SK-N-SH (cell line): ENCODE results near the gene DPM2. TPM values are rescaled to one million over a fixed set of nuclear protein-coding genes. Genes with fewer than 3 reads are reported as not detected.

Source experiments
- CTCF ChIA-PET: fragments of 300-600, 350-600 bp; formaldehyde crosslinking; extraction: SDS; loops from one replicate; lab custom pipeline; 2021; lab: Yijun Ruan, JAX
- POLR2A ChIA-PET: fragments of 350-600 bp; sonication (Branson Sonifier 250); formaldehyde crosslinking; extraction: SDS; loops from one replicate; lab custom pipeline; 2020; ENCODE audit warnings: antibody characterized with exemption, inconsistent platforms; lab: Yijun Ruan, JAX
- DNase-seq: peaks from one replicate; pipeline ENCODE4 v3.0.0; 2012
- H2AFZ ChIP-seq: fragments of 200-600 bp; sonication (generic); 2 replicates; pipeline ENCODE4 v1.8.1; 2016; ENCODE audit warnings: antibody characterized with exemption, mild to moderate bottlenecking, low read depth
- H3F3A ChIP-seq: fragments of 200-600 bp; sonication (generic); replicated peaks from 2 replicates; pipeline ENCODE3; 2016; ENCODE audit warnings: antibody characterized with exemption, mild to moderate bottlenecking; ENCODE audit not compliant: insufficient read depth
- H3K27ac ChIP-seq, 2 experiments: fragments of 200-500 bp in 1 of 2; fragments of 200-600 bp in 1 of 2; sonication (Bioruptor generic) in 1 of 2; sonication (generic), shearing (Covaris generic) in 1 of 2; 2 replicates each; pipeline versions ENCODE4 v1.5.1 to v1.6.1; 2014 to 2016; ENCODE audit warnings: low read depth in 2 of 2, inconsistent platforms in 1 of 2, low read length in 1 of 2, mild to moderate bottlenecking in 1 of 2, mixed read lengths in 1 of 2
- H3K27me3 ChIP-seq: fragments of 200-600 bp; sonication (generic), shearing (Covaris generic); 2 replicates; pipeline ENCODE4 v1.6.1; 2016; ENCODE audit warnings: mixed run types; ENCODE audit not compliant: insufficient read depth
- H3K36me3 ChIP-seq, 2 experiments: fragments of 200-500 bp in 1 of 2; fragments of 200-600 bp in 1 of 2; sonication (Bioruptor generic) in 1 of 2; sonication (generic) in 1 of 2; replicated peaks in 1 of 2; 2 replicates each; pipeline versions ENCODE3 to v1.5.1; 2014 to 2016; ENCODE audit warnings: low read length in 1 of 2, mild to moderate bottlenecking in 1 of 2; ENCODE audit not compliant: insufficient read depth in 2 of 2, control insufficient read depth in 1 of 2
- H3K4me1 ChIP-seq, 2 experiments: fragments of 200-500 bp in 1 of 2; fragments of 200-600 bp in 1 of 2; sonication (Bioruptor generic) in 1 of 2; sonication (generic), shearing (Covaris generic) in 1 of 2; 2 replicates each; pipeline versions ENCODE4 v1.5.1 to v1.6.1; 2014 to 2016; ENCODE audit warnings: low read depth in 1 of 2, low read length in 1 of 2, mixed run types in 1 of 2; ENCODE audit not compliant: insufficient read depth in 2 of 2, control insufficient read depth in 1 of 2
- H3K4me2 ChIP-seq: fragments of 200-600 bp; sonication (generic), shearing (Covaris generic); 2 replicates; pipeline ENCODE4 v1.6.1; 2017; ENCODE audit warnings: mixed run types
- H3K4me3 ChIP-seq, 2 experiments: fragments of 200-500 bp in 1 of 2; fragments of 200-600 bp in 1 of 2; sonication (Bioruptor generic) in 1 of 2; sonication (generic), shearing (Covaris generic) in 1 of 2; 2 replicates each; pipeline versions ENCODE4 v1.5.1 to v1.8.1; 2014 to 2016; ENCODE audit warnings: low read depth in 2 of 2, inconsistent platforms in 1 of 2, low read length in 1 of 2, mild to moderate bottlenecking in 1 of 2, mixed read lengths in 1 of 2, moderate library complexity in 1 of 2
- H3K79me2 ChIP-seq: fragments of 200-600 bp; sonication (generic); 2 replicates; pipeline ENCODE4 v1.8.1; 2017; ENCODE audit warnings: mild to moderate bottlenecking; ENCODE audit not compliant: insufficient read depth
- H3K9ac ChIP-seq: fragments of 200-600 bp; sonication (generic); 2 replicates; pipeline ENCODE4 v1.6.1; 2017; ENCODE audit warnings: mixed run types
- H3K9me2 ChIP-seq: fragments of 200-600 bp; sonication (generic); 2 replicates; pipeline ENCODE4 v1.6.1; 2017; ENCODE audit warnings: mixed run types
- H3K9me3 ChIP-seq: fragments of 200-600 bp; sonication (generic); 2 replicates; pipeline ENCODE4 v1.6.1; 2017; ENCODE audit warnings: mixed run types, mild to moderate bottlenecking, moderate library complexity
- H4K20me1 ChIP-seq: fragments of 200-600 bp; sonication (generic); 2 replicates; pipeline ENCODE4 v1.6.1; 2017; ENCODE audit warnings: mild to moderate bottlenecking, mixed run types; ENCODE audit not compliant: insufficient read depth
- ELF1 ChIP-seq: IDR thresholded peaks from 2 replicates; pipeline ENCODE4 v1.4.0; 2012
- FOXJ3 ChIP-seq: sonication (generic); formaldehyde crosslinking; IDR thresholded peaks from 2 replicates; pipeline ENCODE4 v1.5.1; 2020; ENCODE audit warnings: mild to moderate bottlenecking, missing genetic modification reagents
- FOXM1 ChIP-seq: IDR thresholded peaks from 2 replicates; pipeline ENCODE4 v1.4.0; 2012; ENCODE audit warnings: low read depth, mild to moderate bottlenecking
- MAX ChIP-seq: IDR thresholded peaks from 2 replicates; pipeline ENCODE4 v1.4.0; 2012; ENCODE audit warnings: low read depth
- MEF2A ChIP-seq: IDR thresholded peaks from 2 replicates; pipeline ENCODE4 v1.4.0; 2012; ENCODE audit warnings: low read depth, borderline replicate concordance
- NRF1 ChIP-seq: IDR thresholded peaks from 2 replicates; pipeline ENCODE4 v1.6.1; 2012; ENCODE audit warnings: low read depth, mild to moderate bottlenecking, low read length
- RCOR1 ChIP-seq: fragments of 150-350 bp; IDR thresholded peaks from 2 replicates; pipeline ENCODE4 v1.6.1; 2017; ENCODE audit warnings: antibody characterized with exemption, low read length
- TEAD4 ChIP-seq: IDR thresholded peaks from 2 replicates; pipeline ENCODE4 v1.4.0; 2012; ENCODE audit warnings: mild to moderate bottlenecking, borderline replicate concordance; ENCODE audit not compliant: insufficient read depth
- USF1 ChIP-seq: IDR thresholded peaks from 2 replicates; pipeline ENCODE4 v1.4.0; 2012; ENCODE audit warnings: low read depth, borderline replicate concordance
- YY1 ChIP-seq: IDR thresholded peaks from 2 replicates; pipeline ENCODE4 v1.4.0; 2012; ENCODE audit warnings: low read depth, mild to moderate bottlenecking
- WGBS: methylation state at CpG from one replicate; pipeline ENCODE4 v1.1.6; 2017; ENCODE audit warnings: low lambda C conversion rate; 5-methylcytosine and 5-hydroxymethylcytosine counted together
- polyA plus RNA-seq, 3 experiments: library from polyadenylated mRNA; depleted of rRNA; stranded (reverse); fragments of >200 nt; gene quantifications; 2 replicates each; pipeline ENCODE4 v1.2.3, GENCODE V29; 2012
- TF ChIP-seq, protein P1 (sequence below): IDR thresholded peaks from 2 replicates; pipeline ENCODE4 v1.4.0; 2012; ENCODE audit warnings: low read depth, borderline replicate concordance

The DPM2 gene
- polyA plus RNA-seq, 1 of the 3 experiments (the other 2 are of a cell fraction): 106 TPM

- Histone ChIP-seq H3K27ac (no peak overlapping the region), H3K36me3 (peaks cover 0 to 3% of the 10 kb centered on the region in 2 experiments), H3K4me1 (peaks cover 5 to 23% of the 10 kb centered on the region in 2 experiments; a peak in 3 of 4 replicates), H3K4me2 (no peak overlapping the region), H2AFZ (no peak overlapping the region), H4K20me1 (no peaks in the 10 kb centered on the region), H3K9me3 (no peaks in the 10 kb centered on the region), H3K9ac (no peak overlapping the region), H3K9me2 (no peaks in the 10 kb centered on the region), H3K4me3 (no peak overlapping the region), H3F3A (peaks cover 26% of the 10 kb centered on the region), H3K79me2 (peaks cover 15% of the 10 kb centered on the region; the same call in 1 of the 2 replicates), H3K27me3 (no peaks in the 10 kb centered on the region)
- TF ChIP-seq MAX: no peak
- no peak for DNase-seq
- CTCF ChIA-PET: interaction anchor here (1.2 to 2.1 kb wide), 8 partner anchors 8 to 188 kb away, joined by 3 to 13 read pairs (median 7); no protein-coding TSS in a partner anchor
- WGBS: 79% methylated on average over 2 of the region's 10 CpGs
- POLR2A ChIA-PET: interaction anchor here (0.5 to 1.1 kb wide), 3 partner anchors 116 to 296 kb away, joined by 3 read pairs; no protein-coding TSS in a partner anchor
These were observed 8.1 kb downstream of the DPM2 start for GRCh38 chr9:127929625-127929979.

- DNase-seq: no peak
- Histone ChIP-seq H3K27ac (no peak overlapping the region), H3K4me3 (no peak overlapping the region), H3K9me2 (no peaks in the 10 kb centered on the region), H3K36me3 (peaks cover 0 to 3% of the 10 kb centered on the region in 2 experiments), H2AFZ (no peak overlapping the region), H3K4me1 (peaks cover 8 to 20% of the 10 kb centered on the region in 2 experiments; a peak in 3 of 4 replicates), H3K27me3 (no peaks in the 10 kb centered on the region), H3K9me3 (no peaks in the 10 kb centered on the region), H3K79me2 (peaks cover 9% of the 10 kb centered on the region; the same call in 1 of the 2 replicates), H4K20me1 (no peaks in the 10 kb centered on the region), H3F3A (peaks cover 31% of the 10 kb centered on the region), H3K9ac (no peak overlapping the region), H3K4me2 (no peak overlapping the region)
- POLR2A ChIA-PET: interaction anchor here (1.3 kb wide), 1 partner anchor 32 kb away, joined by 4 read pairs; no protein-coding TSS in a partner anchor
- no peak for TF ChIP-seq USF1
- no peak for TF ChIP-seq MEF2A
- no peak for TF ChIP-seq ELF1
- TF ChIP-seq FOXM1: no peak
- TF ChIP-seq, protein P1, sequence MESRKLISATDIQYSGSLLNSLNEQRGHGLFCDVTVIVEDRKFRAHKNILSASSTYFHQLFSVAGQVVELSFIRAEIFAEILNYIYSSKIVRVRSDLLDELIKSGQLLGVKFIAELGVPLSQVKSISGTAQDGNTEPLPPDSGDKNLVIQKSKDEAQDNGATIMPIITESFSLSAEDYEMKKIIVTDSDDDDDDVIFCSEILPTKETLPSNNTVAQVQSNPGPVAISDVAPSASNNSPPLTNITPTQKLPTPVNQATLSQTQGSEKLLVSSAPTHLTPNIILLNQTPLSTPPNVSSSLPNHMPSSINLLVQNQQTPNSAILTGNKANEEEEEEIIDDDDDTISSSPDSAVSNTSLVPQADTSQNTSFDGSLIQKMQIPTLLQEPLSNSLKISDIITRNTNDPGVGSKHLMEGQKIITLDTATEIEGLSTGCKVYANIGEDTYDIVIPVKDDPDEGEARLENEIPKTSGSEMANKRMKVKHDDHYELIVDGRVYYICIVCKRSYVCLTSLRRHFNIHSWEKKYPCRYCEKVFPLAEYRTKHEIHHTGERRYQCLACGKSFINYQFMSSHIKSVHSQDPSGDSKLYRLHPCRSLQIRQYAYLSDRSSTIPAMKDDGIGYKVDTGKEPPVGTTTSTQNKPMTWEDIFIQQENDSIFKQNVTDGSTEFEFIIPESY: no peak
- no peak for TF ChIP-seq YY1
- no peak for TF ChIP-seq RCOR1
- no peak for TF ChIP-seq TEAD4
- TF ChIP-seq FOXJ3: no peak
- TF ChIP-seq NRF1: no peak
- WGBS: 91% methylated on average over 7 of the region's 11 CpGs
- CTCF ChIA-PET: interaction anchor here (0.5 to 2.1 kb wide), 6 partner anchors 7 to 194 kb away, joined by 3 to 13 read pairs (median 6); partner anchors contain the start of gene TOR2A
These were observed 8.7 kb downstream of the DPM2 start for GRCh38 chr9:127928676-127929624.
